ENCODE results near the gene ITGB4. TPM values are rescaled to one million over a fixed set of nuclear protein-coding genes. Genes with fewer than 3 reads are reported as not detected.

Gene ITGB4
- total and polyA plus RNA-seq, 2 of the 13 experiments (the other 11 are each of a cell fraction or from before 2014, with no cell fraction given): 6.9 to 14.5 TPM

DNA sequence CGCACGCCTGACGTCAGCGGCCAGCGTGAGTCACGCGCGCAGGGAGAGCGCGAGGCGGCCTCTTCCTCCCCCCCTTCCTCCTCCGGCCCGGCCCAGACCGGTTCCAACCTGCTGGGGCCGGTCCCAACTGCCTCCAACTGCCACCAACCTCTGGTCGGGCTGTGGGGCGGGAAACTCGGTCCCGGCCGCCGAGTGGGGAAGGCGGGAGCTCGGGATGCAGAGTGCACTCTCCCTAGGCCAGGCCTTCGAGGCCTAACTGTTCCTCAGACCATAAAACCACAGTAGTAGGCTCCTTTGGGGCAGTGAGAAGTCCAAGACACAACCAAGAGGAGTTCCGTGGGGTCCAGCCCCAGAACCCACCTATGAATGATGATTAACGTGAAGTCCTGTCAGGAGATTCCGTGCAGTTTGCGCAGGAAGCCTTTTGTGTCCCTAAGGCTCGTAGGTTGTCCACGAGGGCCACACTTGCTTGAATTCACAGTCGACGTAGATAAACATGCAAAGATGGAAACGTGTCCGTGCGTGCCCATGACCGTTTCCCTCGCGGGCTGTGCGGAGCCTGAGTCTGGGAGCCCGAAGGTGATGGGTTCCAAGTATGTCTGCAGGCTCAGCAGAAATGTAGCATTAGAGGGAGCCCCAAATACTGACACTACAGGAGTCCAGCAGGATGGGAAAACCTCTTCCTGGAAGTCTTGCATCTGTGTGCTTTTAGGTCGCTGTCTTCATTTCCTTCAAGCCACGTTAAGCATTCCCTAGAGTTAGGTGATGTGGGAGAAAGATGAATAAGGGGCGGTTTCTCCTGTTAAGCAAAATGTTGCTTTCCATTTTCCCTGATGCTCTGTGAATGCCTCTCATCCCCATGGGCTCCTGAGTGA lies 64.0 kb downstream of the ITGB4 start (continued):
- TF ChIP-seq, protein P1, sequence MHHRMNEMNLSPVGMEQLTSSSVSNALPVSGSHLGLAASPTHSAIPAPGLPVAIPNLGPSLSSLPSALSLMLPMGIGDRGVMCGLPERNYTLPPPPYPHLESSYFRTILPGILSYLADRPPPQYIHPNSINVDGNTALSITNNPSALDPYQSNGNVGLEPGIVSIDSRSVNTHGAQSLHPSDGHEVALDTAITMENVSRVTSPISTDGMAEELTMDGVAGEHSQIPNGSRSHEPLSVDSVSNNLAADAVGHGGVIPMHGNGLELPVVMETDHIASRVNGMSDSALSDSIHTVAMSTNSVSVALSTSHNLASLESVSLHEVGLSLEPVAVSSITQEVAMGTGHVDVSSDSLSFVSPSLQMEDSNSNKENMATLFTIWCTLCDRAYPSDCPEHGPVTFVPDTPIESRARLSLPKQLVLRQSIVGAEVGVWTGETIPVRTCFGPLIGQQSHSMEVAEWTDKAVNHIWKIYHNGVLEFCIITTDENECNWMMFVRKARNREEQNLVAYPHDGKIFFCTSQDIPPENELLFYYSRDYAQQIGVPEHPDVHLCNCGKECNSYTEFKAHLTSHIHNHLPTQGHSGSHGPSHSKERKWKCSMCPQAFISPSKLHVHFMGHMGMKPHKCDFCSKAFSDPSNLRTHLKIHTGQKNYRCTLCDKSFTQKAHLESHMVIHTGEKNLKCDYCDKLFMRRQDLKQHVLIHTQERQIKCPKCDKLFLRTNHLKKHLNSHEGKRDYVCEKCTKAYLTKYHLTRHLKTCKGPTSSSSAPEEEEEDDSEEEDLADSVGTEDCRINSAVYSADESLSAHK (CRISPR knock-in tag; IDR thresholded peaks at IDR 0.05; ENCODE audit: borderline replicate concordance): no peak
- TF ChIP-seq, protein P2, sequence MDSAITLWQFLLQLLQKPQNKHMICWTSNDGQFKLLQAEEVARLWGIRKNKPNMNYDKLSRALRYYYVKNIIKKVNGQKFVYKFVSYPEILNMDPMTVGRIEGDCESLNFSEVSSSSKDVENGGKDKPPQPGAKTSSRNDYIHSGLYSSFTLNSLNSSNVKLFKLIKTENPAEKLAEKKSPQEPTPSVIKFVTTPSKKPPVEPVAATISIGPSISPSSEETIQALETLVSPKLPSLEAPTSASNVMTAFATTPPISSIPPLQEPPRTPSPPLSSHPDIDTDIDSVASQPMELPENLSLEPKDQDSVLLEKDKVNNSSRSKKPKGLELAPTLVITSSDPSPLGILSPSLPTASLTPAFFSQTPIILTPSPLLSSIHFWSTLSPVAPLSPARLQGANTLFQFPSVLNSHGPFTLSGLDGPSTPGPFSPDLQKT (CRISPR knock-in tag; IDR thresholded peaks at IDR 0.05; ENCODE audit: borderline replicate concordance): no peak
- TF ChIP-seq THYN1 (CRISPR knock-in tag; IDR thresholded peaks at IDR 0.05; ENCODE audit: borderline replicate concordance, low read depth) (no peak), ZNF3 (CRISPR knock-in tag; IDR thresholded peaks at IDR 0.05) (peak; percentile 74), KDM3A (CRISPR knock-in tag; IDR thresholded peaks at IDR 0.05; ENCODE audit: low read depth) (peak; percentile 83), ZNF224 (CRISPR knock-in tag; IDR thresholded peaks at IDR 0.05) (peak; percentile 95), PAF1 (CRISPR knock-in tag; IDR thresholded peaks at IDR 0.05) (no peak), POGZ (CRISPR knock-in tag; IDR thresholded peaks at IDR 0.05) (peak; percentile 36; the same call in 1 of the 2 replicates), SRF (IDR thresholded peaks at IDR 0.05; ENCODE audit: low read depth, low read length) (no peak), REL (CRISPR knock-in tag; conservative IDR thresholded peaks at IDR 0.05) (no peak), KLF11 (CRISPR knock-in tag; IDR thresholded peaks at IDR 0.05) (peak; percentile 66; the same call in 1 of the 2 replicates), HNRNPL (IDR thresholded peaks at IDR 0.05; ENCODE audit: low read depth, low read length) (no peak), XRCC5 (optimal IDR thresholded peaks at IDR 0.05; ENCODE audit: low read length) (no peak), SAFB2 (CRISPR knock-in tag; IDR thresholded peaks at IDR 0.05; ENCODE audit: borderline replicate concordance, low read depth) (no peak; the same call in 1 of the 2 replicates), ZNF382 (CRISPR knock-in tag; IDR thresholded peaks at IDR 0.05; ENCODE audit: borderline replicate concordance) (no peak), FOXO1 (CRISPR knock-in tag; IDR thresholded peaks at IDR 0.05) (peak; percentile 51; the same call in 1 of the 2 replicates), ZNF530 (CRISPR knock-in tag; IDR thresholded peaks at IDR 0.05; ENCODE audit: low read depth) (peak; percentile 89)
- TF ChIP-seq, protein P3, sequence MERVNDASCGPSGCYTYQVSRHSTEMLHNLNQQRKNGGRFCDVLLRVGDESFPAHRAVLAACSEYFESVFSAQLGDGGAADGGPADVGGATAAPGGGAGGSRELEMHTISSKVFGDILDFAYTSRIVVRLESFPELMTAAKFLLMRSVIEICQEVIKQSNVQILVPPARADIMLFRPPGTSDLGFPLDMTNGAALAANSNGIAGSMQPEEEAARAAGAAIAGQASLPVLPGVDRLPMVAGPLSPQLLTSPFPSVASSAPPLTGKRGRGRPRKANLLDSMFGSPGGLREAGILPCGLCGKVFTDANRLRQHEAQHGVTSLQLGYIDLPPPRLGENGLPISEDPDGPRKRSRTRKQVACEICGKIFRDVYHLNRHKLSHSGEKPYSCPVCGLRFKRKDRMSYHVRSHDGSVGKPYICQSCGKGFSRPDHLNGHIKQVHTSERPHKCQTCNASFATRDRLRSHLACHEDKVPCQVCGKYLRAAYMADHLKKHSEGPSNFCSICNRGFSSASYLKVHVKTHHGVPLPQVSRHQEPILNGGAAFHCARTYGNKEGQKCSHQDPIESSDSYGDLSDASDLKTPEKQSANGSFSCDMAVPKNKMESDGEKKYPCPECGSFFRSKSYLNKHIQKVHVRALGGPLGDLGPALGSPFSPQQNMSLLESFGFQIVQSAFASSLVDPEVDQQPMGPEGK (CRISPR knock-in tag; IDR thresholded peaks at IDR 0.05): 0 out of 2 replicates have a peak, but pooled peaks have one; percentile 28
- TF ChIP-seq, protein P4, sequence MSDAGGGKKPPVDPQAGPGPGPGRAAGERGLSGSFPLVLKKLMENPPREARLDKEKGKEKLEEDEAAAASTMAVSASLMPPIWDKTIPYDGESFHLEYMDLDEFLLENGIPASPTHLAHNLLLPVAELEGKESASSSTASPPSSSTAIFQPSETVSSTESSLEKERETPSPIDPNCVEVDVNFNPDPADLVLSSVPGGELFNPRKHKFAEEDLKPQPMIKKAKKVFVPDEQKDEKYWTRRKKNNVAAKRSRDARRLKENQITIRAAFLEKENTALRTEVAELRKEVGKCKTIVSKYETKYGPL (CRISPR knock-in tag; IDR thresholded peaks at IDR 0.05): peak; percentile 45; the same call in 1 of the 2 replicates
- TF ChIP-seq, protein P5, sequence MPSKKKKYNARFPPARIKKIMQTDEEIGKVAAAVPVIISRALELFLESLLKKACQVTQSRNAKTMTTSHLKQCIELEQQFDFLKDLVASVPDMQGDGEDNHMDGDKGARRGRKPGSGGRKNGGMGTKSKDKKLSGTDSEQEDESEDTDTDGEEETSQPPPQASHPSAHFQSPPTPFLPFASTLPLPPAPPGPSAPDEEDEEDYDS (CRISPR knock-in tag; IDR thresholded peaks at IDR 0.05): peak; percentile 12; the same call in 1 of the 2 replicates
- TF ChIP-seq, protein P6, sequence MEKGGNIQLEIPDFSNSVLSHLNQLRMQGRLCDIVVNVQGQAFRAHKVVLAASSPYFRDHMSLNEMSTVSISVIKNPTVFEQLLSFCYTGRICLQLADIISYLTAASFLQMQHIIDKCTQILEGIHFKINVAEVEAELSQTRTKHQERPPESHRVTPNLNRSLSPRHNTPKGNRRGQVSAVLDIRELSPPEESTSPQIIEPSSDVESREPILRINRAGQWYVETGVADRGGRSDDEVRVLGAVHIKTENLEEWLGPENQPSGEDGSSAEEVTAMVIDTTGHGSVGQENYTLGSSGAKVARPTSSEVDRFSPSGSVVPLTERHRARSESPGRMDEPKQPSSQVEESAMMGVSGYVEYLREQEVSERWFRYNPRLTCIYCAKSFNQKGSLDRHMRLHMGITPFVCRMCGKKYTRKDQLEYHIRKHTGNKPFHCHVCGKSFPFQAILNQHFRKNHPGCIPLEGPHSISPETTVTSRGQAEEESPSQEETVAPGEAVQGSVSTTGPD (CRISPR knock-in tag; IDR thresholded peaks at IDR 0.05): no peak
